ENCODE results near the gene PHF2. TPM values are rescaled to one million over a fixed set of nuclear protein-coding genes. Genes with fewer than 3 reads are reported as not detected.

The PHF2 gene
- total and polyA plus RNA-seq, 4 donors, result 10.3 to 32.4 (median 27.9) TPM

DNA sequence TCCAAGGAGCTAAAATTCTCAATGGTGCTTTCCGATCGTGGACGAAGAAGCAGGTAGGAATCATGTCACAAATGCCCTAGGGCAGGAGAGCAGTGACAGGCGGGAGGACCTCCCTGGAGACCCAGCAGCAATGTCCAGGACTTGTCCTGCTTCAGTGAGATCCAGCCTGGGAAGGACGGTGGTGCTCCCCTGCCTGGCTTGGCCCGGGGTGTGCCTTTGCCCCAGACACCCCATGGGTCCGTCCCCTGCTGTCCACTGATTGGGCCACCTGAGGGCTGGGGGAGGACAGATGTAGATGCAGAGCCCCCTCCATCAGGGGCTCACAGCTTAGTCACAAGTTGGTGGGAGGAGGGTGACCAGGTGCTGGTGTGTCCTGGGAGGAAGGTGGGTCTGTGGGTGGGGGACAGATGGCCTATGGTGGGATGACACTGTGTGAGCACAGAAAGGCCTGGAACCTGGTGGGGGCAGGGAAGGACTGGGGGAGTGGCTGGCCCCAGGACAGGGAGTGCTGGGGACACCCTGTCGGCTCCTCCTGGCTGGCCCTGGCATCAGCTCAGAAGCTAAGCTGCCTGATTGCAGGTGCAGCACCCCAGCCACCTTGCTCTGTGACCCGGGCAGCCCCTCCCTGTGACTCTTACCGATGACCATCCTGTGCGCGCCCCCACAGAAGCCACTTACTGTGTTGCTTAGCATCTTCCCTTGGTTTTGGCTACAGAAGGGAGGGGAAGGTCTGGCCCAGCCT, 82.0 kb downstream of the PHF2 start:
- DNase-seq, result peak; percentile 40 to 63
- intact Hi-C loops (cut with DNase I), result no loop called here
- Histone ChIP-seq H3K36me3 (ENCODE audit: control insufficient read depth in 1 of 2, insufficient read depth in 2 of 2, low read length in 1 of 2) (no peaks in the 10 kb centered on the region), H3K4me1 (ENCODE audit: control insufficient read depth in 1 of 2, insufficient read depth in 2 of 2, low read length in 2 of 2) (no peaks in the 10 kb centered on the region), H3K27me3 (ENCODE audit: control insufficient read depth in 1 of 2, insufficient read depth in 2 of 2, low read length in 1 of 2) (no peaks in the 10 kb centered on the region), H3K4me3 (ENCODE audit: low read length in 2 of 2) (no peak overlapping the region), H3K9me3 (ENCODE audit: control insufficient read depth, low read length) (no peaks in the 10 kb centered on the region), H3K27ac (ENCODE audit: low read depth in 1 of 2, low read length in 2 of 2) (no peak overlapping the region)
- no peak for ATAC-seq (ENCODE audit: low FRiP score)
- WGBS, 2 donors, result 95 to 98% methylated on average over 12 of the region's 12 CpGs

- H3K9me3 ChIP-seq (ENCODE audit: control insufficient read depth, low read length), result no peaks in the 10 kb centered on the region
- H3K4me1 ChIP-seq (ENCODE audit: control insufficient read depth in 1 of 2, insufficient read depth in 2 of 2, low read length in 2 of 2), result no peaks in the 10 kb centered on the region
- no peaks in the 10 kb centered on the region for H3K36me3 ChIP-seq (ENCODE audit: control insufficient read depth in 1 of 2, insufficient read depth in 2 of 2, low read length in 1 of 2)
- no peaks in the 10 kb centered on the region for H3K27me3 ChIP-seq (ENCODE audit: control insufficient read depth in 1 of 2, insufficient read depth in 2 of 2, low read length in 1 of 2)
- WGBS, 2 donors, result 96 to 98% methylated on average over 12 of the region's 12 CpGs
- no peak for ATAC-seq (ENCODE audit: low FRiP score)
- no peak overlapping the region for H3K4me3 ChIP-seq (ENCODE audit: low read length in 2 of 2)
- intact Hi-C loops (cut with DNase I), result no loop called here
- no peak overlapping the region for H3K27ac ChIP-seq (ENCODE audit: low read depth in 1 of 2, low read length in 2 of 2)
- DNase-seq, result peak; percentile 24 to 60
These were observed 82.9 kb downstream of the PHF2 start for GRCh38 chr9:93659044-93659836.

GRCh38 chr9:93659837-93660177, 83.4 kb downstream of the PHF2 start:
- Histone ChIP-seq H3K27ac (ENCODE audit: low read depth in 1 of 2, low read length in 2 of 2) (no peak overlapping the region), H3K9me3 (ENCODE audit: control insufficient read depth, low read length) (no peaks in the 10 kb centered on the region), H3K36me3 (ENCODE audit: control insufficient read depth in 1 of 2, insufficient read depth in 2 of 2, low read length in 1 of 2) (no peaks in the 10 kb centered on the region), H3K27me3 (ENCODE audit: control insufficient read depth in 1 of 2, insufficient read depth in 2 of 2, low read length in 1 of 2) (no peaks in the 10 kb centered on the region), H3K4me3 (ENCODE audit: low read length in 2 of 2) (no peak overlapping the region), H3K4me1 (ENCODE audit: control insufficient read depth in 1 of 2, insufficient read depth in 2 of 2, low read length in 2 of 2) (no peaks in the 10 kb centered on the region)
- intact Hi-C loops (cut with DNase I), result no loop called here
- ATAC-seq (ENCODE audit: low FRiP score) (no peak), DNase-seq (peak in 1 of 2 donors; percentile 32)
- 98 to 100% methylated on average over 4 of the region's 4 CpGs for WGBS, 2 donors

GRCh38 chr9:93660352-93661046, 84.1 kb downstream of the PHF2 start:
- H3K4me3 ChIP-seq (ENCODE audit: low read length in 2 of 2), result no peak overlapping the region
- no peak overlapping the region for H3K27ac ChIP-seq (ENCODE audit: low read depth in 1 of 2, low read length in 2 of 2)
- intact Hi-C loops (cut with DNase I), result no loop called here
- peak; percentile 23 to 33 for DNase-seq
- peaks cover 0 to 1% of the 10 kb centered on the region in 2 donors for H3K36me3 ChIP-seq (ENCODE audit: control insufficient read depth in 1 of 2, insufficient read depth in 2 of 2, low read length in 1 of 2)
- 97 to 99% methylated on average over 5 of the region's 5 CpGs for WGBS, 2 donors
- no peak for ATAC-seq (ENCODE audit: low FRiP score)
- H3K27me3 ChIP-seq (ENCODE audit: control insufficient read depth in 1 of 2, insufficient read depth in 2 of 2, low read length in 1 of 2), result no peaks in the 10 kb centered on the region
- no peaks in the 10 kb centered on the region for H3K9me3 ChIP-seq (ENCODE audit: control insufficient read depth, low read length)
- H3K4me1 ChIP-seq (ENCODE audit: control insufficient read depth in 1 of 2, insufficient read depth in 2 of 2, low read length in 2 of 2), result no peaks in the 10 kb centered on the region

- Histone ChIP-seq H3K4me1 (ENCODE audit: control insufficient read depth in 1 of 2, insufficient read depth in 2 of 2, low read length in 2 of 2) (no peaks in the 10 kb centered on the region), H3K27me3 (ENCODE audit: control insufficient read depth in 1 of 2, insufficient read depth in 2 of 2, low read length in 1 of 2) (no peaks in the 10 kb centered on the region), H3K4me3 (ENCODE audit: low read length in 2 of 2) (no peak overlapping the region), H3K36me3 (ENCODE audit: control insufficient read depth in 1 of 2, insufficient read depth in 2 of 2, low read length in 1 of 2) (peaks cover 0 to 1% of the 10 kb centered on the region in 2 donors), H3K27ac (ENCODE audit: low read depth in 1 of 2, low read length in 2 of 2) (no peak overlapping the region), H3K9me3 (ENCODE audit: control insufficient read depth, low read length) (no peaks in the 10 kb centered on the region)
- intact Hi-C loops (cut with DNase I), result no loop called here
- WGBS, 2 donors, result 96 to 100% methylated on average over 1 of the region's 1 CpG
- ATAC-seq (ENCODE audit: low FRiP score) (no peak), DNase-seq (no peak)
These were observed 85.2 kb downstream of the PHF2 start for GRCh38 chr9:93661591-93661990.

DNA sequence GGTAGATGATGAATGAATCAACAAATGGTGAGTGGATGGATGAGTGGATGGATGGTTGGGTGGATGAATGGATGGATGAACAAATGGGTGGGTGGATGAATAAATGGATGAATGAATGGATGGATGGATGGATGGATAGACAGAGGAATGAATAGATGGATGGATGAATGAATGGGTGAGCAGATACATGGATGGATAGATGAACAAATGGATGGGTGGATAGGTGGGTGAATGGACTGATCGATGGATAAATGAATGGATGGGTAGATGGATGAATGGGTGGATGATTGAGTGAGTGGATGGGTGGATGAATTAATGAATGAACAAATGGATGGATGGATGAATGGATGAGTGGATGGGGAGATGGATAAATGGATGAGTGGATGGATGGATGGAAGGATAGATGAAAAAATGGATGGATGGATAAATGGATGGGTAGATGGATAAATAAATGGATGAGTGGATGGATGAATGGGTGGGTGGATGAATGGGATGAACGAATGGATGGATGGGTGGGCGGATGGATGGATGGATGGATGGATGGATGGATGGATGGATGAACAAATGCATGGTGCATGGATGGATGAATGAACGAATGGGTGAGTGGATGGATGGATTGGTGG, 85.7 kb downstream of the PHF2 start:
- H3K36me3 ChIP-seq (ENCODE audit: control insufficient read depth in 1 of 2, insufficient read depth in 2 of 2, low read length in 1 of 2), result peaks cover 0 to 1% of the 10 kb centered on the region in 2 donors
- ATAC-seq (ENCODE audit: low FRiP score) (no peak), DNase-seq (no peak)
- H3K27ac ChIP-seq (ENCODE audit: low read depth in 1 of 2, low read length in 2 of 2), result no peak overlapping the region
- intact Hi-C loops (cut with DNase I), result no loop called here
- H3K4me3 ChIP-seq (ENCODE audit: low read length in 2 of 2), result no peak overlapping the region
- H3K9me3 ChIP-seq (ENCODE audit: control insufficient read depth, low read length), result no peaks in the 10 kb centered on the region
- H3K27me3 ChIP-seq (ENCODE audit: control insufficient read depth in 1 of 2, insufficient read depth in 2 of 2, low read length in 1 of 2), result no peaks in the 10 kb centered on the region
- 97 to 100% methylated on average over 4 of the region's 4 CpGs for WGBS, 2 donors
- H3K4me1 ChIP-seq (ENCODE audit: control insufficient read depth in 1 of 2, insufficient read depth in 2 of 2, low read length in 2 of 2), result no peaks in the 10 kb centered on the region

DNA sequence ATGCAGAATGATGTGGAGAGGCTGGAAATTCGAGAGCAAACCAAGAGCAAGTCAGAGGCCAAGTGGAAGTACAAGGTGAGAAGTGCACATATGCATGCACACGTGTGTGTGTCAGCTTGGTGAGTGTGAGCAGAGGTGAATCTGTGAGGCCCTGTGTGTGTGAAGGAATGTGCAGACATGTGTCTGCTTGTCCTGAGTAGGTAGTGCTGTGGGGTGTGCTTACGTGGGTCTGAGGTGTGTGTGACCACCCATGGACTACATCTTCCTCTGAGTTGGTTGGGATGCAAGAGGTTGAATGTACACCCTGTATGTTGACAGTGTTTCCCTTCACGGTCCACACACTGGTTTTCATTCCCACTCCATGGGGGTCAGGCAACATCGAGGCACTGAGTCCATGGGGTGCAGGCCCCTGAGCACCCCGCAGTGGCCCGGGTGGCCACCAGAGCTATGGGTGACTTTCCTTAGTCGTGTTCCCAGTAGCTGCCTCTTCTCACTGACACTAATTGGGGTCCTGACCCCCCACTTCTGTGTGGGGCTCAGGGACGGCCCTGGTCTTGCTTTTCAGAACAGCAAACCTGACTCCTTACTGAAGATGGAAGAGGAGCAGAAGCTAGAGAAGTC, 86.7 kb downstream of the PHF2 start:
- no peaks in the 10 kb centered on the region for H3K4me1 ChIP-seq (ENCODE audit: control insufficient read depth in 1 of 2, insufficient read depth in 2 of 2, low read length in 2 of 2)
- H3K4me3 ChIP-seq (ENCODE audit: low read length in 2 of 2), result no peak overlapping the region
- 86 to 91% methylated on average over 9 of the region's 9 CpGs for WGBS, 2 donors
- no peak for DNase-seq
- no peak for ATAC-seq (ENCODE audit: low FRiP score)
- H3K27me3 ChIP-seq (ENCODE audit: control insufficient read depth in 1 of 2, insufficient read depth in 2 of 2, low read length in 1 of 2), result no peaks in the 10 kb centered on the region
- no peaks in the 10 kb centered on the region for H3K9me3 ChIP-seq (ENCODE audit: control insufficient read depth, low read length)
- H3K27ac ChIP-seq (ENCODE audit: low read depth in 1 of 2, low read length in 2 of 2), result no peak overlapping the region
- intact Hi-C loops (cut with DNase I), result no loop called here
- H3K36me3 ChIP-seq (ENCODE audit: control insufficient read depth in 1 of 2, insufficient read depth in 2 of 2, low read length in 1 of 2), result peaks cover 0 to 1% of the 10 kb centered on the region in 2 donors

GRCh38 chr9:93663877-93664548, 87.6 kb downstream of the PHF2 start:
- DNase-seq (peak; percentile 9 to 62), ATAC-seq (ENCODE audit: low FRiP score) (no peak)
- Histone ChIP-seq H3K36me3 (ENCODE audit: control insufficient read depth in 1 of 2, insufficient read depth in 2 of 2, low read length in 1 of 2) (peaks cover 0 to 1% of the 10 kb centered on the region in 2 donors), H3K4me1 (ENCODE audit: control insufficient read depth in 1 of 2, insufficient read depth in 2 of 2, low read length in 2 of 2) (no peaks in the 10 kb centered on the region), H3K4me3 (ENCODE audit: low read length in 2 of 2) (no peak overlapping the region), H3K9me3 (ENCODE audit: control insufficient read depth, low read length) (no peaks in the 10 kb centered on the region), H3K27me3 (ENCODE audit: control insufficient read depth in 1 of 2, insufficient read depth in 2 of 2, low read length in 1 of 2) (no peaks in the 10 kb centered on the region), H3K27ac (ENCODE audit: low read depth in 1 of 2, low read length in 2 of 2) (no peak overlapping the region)
- 87 to 92% methylated on average over 16 of the region's 16 CpGs for WGBS, 2 donors
- intact Hi-C loops (cut with DNase I), result no loop called here

All from aorta (tissue), 5 donors.